Activated CD4-positive, alpha-beta T cell treated with anti-CD3 and anti-CD28 coated beads, Interleukin-2, Interleukin-6, amounts not matched to agents 100 ng/mL and 50 ng/mL, durations not matched to agents 16 hours and 8 hours (primary cell): ENCODE measurements around the gene PGA4.
A peak's percentile ranks its signal among the peaks of the same experiment; 100 is the strongest.
"Not testable (repeated sequence)": the region's sequence is repeated elsewhere in the genome, so short reads cannot be mapped to it uniquely, and the experiment has no call there.

Source experiments
- DNase-seq: peaks from one replicate; pipeline ENCODE4 v3.0.0-alpha.2; 2020

PGA4 gene

DNA sequence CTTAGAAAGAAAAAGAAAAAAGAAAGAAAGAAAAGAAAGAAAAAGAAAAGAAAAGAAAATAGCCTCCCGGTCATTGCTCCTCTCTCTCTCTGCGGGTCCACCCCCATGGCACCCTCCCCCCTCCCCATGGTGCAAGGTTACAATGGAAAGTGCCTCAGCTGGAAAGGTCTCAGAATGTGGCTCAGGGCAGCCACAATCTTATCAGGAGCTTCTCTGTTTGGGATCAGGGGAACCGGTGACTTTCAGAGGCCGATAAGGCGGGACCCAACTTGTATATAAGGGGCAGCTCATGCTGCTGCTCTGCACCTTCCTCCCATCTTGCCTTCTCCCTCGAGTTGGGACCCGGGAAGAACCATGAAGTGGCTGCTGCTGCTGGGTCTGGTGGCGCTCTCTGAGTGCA, at the start of gene PGA4:
PGA4 (plus strand) TSS at position 301 of the 400 bp plus-strand sequence; CDS start at position 355, 54 bp downstream.
- DNase-seq: not testable (repeated sequence)

GRCh38 chr11:61172356-61172755, 49.8 kb upstream of the PGA4 start:
- DNase-seq: no peak

- no peak for DNase-seq
These were observed 49.3 kb upstream of the PGA4 start for GRCh38 chr11:61172888-61173287.

GRCh38 chr11:61173456-61173855, 48.7 kb upstream of the PGA4 start:
- no peak for DNase-seq

DNA sequence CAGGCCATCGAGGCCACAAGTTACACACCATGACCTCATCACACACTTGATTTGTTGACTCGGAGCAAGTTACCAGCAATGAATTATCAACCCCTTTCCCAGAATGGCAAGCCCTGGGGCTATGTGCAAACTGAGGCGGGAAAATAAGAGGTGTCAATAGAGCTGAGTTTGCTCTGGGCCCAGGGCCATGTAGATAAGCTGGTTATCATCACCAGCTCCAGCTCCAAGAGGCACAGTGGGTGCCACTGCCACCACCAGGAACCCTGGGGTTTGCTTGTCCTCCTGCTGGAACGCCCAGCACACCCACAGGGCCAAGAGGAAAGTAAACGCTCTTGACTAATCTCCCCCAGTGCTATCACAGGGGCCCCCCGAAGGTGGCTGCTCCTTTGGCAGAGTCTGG, 47.9 kb upstream of the PGA4 start:
- DNase-seq: no peak

DNA sequence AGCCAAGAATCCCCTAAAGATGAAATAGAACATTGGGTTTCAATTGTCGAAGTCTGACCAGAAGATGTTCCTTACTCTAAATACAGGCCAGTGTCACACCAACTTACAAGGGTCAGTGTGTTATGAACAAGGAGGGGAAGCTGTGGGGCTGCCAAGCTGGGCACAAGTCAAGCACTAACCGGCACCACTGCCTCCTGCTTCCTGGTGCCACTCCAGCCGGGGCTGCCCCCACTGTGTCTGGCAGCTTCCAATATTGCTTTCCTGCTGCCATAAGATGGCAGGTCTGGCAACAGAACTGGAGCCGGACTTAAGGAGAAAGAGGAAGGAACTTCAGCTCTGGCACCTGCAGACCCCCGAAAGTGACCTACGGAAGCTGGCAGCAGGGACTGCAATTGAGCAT, 47.2 kb upstream of the PGA4 start:
- DNase-seq: no peak

- DNase-seq: no peak
These were observed 45.7 kb upstream of the PGA4 start for GRCh38 chr11:61176446-61176845.

DNA sequence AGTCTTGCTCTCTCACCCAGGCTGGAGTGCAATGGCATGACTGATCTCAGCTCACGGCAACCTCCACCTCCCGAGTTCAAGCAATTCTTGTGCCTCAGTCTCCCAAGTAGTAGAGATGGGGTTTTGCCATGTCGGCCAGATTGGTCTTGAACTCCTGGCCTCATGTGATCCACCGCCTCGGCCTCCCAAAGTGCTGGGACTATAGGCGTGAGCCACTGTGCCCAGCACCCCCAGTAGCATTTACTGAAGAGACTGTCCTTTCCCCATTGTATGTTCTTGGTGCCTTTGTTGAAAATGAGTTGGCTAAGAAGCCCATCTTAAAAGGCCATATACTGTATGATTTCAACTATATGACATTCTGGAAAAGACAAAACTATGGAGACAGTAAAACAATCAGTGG, 41.9 kb upstream of the PGA4 start:
- not testable (repeated sequence) for DNase-seq

DNA sequence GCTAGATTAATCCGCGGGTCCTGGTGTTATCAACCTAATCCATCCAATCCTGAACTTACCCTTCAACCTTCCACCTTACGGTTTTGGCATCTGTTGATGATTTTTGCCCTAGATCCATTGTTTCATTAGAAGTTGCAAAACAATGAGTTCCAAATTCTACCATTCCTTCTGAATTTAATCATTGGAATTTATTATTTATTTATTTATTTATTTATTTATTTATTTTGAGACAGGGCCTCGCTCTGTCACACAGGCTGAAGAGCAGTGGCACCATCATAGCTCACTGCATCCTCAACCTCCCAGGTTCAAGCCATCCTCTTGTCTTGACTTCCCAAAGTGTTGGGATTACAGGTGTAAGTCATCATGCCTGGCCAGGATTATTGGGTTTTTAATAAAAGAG, 40.7 kb upstream of the PGA4 start:
- no peak for DNase-seq

- DNase-seq: no peak
These were observed 38.5 kb upstream of the PGA4 start for GRCh38 chr11:61183645-61184044.

GRCh38 chr11:61186504-61186903, 35.6 kb upstream of the PGA4 start:
- DNase-seq: no peak

DNA sequence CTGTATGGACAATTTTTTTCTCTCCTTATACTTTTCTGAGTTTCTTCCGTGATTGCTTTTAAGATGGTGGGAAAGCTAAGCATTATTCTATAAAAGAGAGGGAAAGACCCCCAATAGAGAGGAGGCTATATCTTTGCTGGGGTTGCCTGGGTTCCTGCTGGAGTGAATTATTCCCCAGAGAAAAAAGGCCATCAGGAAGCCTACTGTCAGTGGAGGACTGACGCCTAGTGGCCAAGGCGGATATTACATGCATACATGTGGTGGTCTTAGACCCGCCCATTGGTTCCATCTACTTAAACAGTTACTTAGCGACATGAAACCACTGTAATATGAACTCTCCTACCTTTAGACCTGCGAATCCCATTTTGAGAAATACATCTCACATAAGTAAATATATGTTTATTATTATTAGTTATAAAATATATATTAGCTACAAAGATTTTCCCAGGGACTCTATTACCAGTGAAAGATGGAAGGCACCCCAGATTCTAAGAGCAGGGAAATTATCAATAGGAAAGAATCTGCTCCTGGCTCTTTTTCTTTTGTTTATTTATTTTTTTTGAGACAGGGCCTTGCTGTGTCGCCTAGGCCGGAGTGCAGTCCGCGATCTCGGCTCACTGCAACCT, 34.5 kb upstream of the PGA4 start:
- DNase-seq: peak; percentile 85

DNA sequence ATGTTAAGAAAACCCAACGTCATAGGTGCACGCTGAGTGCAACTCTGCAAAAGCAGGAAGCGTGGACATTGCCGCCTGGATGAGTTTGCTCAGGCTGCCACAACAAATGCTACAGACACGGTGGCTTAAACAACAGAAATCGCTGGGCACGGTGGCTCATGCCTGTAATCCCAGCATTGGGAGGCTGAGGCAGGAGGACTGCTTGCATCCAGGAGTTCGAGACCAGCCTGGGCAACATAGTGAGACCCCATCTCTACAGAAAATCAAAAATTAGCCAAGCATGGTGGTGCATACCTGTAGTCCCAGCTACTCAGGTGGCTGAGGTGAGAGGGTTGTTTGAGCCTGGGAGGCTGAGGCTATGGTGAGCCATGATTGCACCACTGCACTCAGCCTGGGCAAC, 32.2 kb upstream of the PGA4 start:
- no peak for DNase-seq

GRCh38 chr11:61193596-61193995, 28.6 kb upstream of the PGA4 start:
- DNase-seq: no peak

DNA sequence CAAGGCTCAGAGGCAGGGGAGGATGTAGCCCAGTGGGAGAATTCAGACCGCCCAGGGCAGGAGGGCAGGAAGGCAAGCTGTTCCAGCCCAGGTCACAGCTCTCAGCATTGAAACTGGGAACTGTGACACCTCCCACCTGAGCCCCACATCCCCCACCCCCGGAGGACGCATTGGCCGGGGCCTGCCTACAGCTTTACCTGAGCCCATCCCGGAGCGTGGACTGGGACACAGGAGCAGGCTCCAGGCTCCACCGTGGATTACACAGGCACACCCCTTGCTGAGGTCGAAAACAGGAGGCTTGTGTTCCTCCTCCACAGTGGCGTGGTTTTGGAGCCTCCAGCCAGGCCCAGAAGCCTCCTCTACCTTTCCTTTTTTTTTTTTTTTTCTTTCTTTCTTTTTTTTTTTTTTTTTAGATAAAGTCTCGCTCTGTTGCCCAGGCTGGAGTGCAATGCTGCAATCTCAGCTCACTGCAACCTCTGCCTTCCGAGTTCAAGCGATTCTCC, 27.9 kb upstream of the PGA4 start:
- DNase-seq: no peak

- DNase-seq: no peak
These were observed 27.0 kb upstream of the PGA4 start for GRCh38 chr11:61194981-61195695.

DNA sequence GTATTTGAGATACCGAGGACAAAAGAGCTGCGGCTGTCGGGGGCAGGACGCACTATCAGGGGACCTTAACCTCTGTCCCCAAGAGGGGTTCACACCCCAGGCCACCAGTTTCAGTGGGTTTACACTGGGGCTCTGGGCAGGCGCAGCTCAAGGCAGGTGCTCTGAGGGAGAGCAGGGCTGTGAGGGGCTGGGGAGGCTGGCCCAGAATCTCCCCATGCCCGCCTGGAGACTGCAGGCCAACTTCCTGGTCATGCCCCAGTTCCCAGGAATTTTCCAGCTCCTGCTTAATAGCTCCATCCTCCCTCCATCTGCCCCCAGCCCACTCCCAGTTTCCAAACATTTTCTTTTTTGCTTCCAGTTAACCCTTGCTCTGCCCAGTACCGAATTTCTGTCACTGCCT, 26.4 kb upstream of the PGA4 start:
- DNase-seq: no peak

DNA sequence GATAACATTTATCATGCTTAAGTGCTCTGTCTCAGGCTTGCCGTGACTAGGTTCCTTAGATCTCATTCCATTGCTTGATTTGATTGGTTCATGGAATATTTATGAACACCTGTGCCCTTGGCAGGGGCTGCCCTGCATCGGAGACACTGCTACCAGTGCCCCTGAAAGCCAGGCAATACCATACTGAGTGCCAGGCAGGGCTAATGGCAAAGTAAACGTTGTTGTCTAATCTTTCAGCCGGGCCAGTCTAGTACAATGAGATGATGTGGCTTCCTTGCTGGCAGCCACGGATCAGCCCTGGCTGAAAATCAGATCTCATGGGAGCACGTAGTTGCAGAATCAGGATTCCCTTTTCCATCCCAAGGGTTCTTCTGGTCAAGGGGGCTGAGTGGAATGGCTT, 23.8 kb upstream of the PGA4 start:
- DNase-seq: no peak

DNA sequence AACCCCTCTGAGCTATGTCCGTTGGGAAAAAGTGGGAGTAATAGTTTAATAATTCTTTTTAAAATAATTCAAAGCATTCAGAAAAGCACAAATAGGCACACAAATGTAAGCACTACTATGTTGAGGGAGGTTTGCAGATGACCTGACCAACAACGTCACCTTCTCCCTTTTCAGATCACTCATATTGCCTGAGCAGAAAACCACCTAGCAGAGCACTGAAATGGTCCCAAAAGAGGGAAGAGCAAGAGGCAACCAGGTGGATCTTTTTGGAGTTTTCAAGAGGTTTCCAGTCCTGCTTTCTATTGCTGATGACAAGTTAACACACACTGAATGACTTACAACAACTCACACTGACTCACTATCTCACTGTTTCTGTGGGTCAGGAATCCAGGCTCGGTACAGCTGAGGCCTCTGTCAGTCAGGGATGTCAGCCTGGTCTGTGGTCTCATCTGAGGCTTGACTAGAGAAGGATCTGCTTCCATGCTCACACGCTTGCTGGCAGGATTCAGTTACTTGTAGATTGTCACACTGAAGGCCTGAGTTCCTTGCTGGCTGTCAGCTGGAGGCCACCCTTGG, 23.1 kb upstream of the PGA4 start:
- no peak for DNase-seq

DNA sequence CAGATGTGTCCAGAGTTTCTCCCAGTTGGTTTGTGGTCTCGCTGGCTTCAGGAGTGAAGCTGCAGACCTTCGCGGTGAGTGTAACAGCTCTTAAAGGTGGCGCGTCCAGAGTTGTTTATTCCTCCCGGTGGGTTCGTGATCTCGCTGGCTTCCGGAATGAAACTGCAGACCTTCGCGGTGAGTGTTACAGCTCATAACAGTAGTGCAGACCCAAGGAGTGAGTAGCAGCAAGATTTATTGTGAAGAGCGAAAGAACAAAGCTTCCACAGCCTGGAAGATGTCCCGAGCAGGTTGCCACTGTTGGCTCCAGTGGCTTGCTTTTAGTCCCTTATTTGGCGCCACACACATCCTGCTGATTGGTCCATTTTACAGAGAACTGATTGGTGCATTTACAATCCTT, 20.7 kb upstream of the PGA4 start:
- peak; percentile 12 for DNase-seq

- DNase-seq: not testable (repeated sequence)
These were observed 19.0 kb upstream of the PGA4 start, which contains the start of gene PGA3 for GRCh38 chr11:61202950-61203746. TSS of gene PGA3 (plus strand) at chr11:61203515. CDS start at chr11:61203565, 50 bp downstream.

GRCh38 chr11:61203873-61204272, 18.3 kb upstream of the PGA4 start:
- not testable (repeated sequence) for DNase-seq

- not testable (repeated sequence) for DNase-seq
These were observed 17.6 kb upstream of the PGA4 start for GRCh38 chr11:61204502-61205059.
